DOHH2 (cell line): ENCODE results near the gene GMDS.

Source experiments
- EZH2phosphoT487 ChIP-seq: fragments of 200-600 bp; sonication (generic); IDR thresholded peaks from 2 replicates; pipeline ENCODE4 v1.6.1; 2017; ENCODE audit warnings: borderline replicate concordance, mild to moderate bottlenecking, antibody characterized with exemption, low read length, moderate library complexity, mixed read lengths
- TF ChIP-seq, protein P1 (sequence below): fragments of 200-600 bp; sonication (generic); IDR thresholded peaks from one replicate; pipeline ENCODE4 v1.5.1; 2014; ENCODE audit warnings: antibody characterized with exemption, mild to moderate bottlenecking, low read depth, low read length; ENCODE audit not compliant: poor library complexity, severe bottlenecking

DNA sequence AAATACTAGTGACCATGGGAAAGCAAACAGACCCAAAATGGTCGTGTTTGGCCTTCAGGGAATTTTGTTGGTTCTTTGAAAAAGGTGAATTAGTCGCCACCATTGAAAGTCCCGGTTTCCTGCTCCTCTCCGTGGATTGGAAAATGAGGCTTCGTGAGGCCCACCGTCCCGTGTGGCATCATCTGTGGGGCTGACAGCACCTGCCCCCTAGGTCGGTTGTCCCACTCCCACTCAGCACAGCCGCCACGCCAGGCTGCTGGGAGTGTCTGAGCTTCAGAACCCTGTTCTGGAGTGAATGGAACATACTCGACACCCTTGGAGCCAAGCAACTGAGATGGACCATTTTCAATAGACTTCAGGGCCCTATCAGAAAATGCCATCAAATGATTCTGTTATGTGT, 668.7 kb downstream of the GMDS start:
- TF ChIP-seq, protein P1, sequence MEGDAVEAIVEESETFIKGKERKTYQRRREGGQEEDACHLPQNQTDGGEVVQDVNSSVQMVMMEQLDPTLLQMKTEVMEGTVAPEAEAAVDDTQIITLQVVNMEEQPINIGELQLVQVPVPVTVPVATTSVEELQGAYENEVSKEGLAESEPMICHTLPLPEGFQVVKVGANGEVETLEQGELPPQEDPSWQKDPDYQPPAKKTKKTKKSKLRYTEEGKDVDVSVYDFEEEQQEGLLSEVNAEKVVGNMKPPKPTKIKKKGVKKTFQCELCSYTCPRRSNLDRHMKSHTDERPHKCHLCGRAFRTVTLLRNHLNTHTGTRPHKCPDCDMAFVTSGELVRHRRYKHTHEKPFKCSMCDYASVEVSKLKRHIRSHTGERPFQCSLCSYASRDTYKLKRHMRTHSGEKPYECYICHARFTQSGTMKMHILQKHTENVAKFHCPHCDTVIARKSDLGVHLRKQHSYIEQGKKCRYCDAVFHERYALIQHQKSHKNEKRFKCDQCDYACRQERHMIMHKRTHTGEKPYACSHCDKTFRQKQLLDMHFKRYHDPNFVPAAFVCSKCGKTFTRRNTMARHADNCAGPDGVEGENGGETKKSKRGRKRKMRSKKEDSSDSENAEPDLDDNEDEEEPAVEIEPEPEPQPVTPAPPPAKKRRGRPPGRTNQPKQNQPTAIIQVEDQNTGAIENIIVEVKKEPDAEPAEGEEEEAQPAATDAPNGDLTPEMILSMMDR, result no peak
- no peak for TF ChIP-seq EZH2phosphoT487
